ENCODE data around the gene SUPT6H. TPM values are rescaled to one million over a fixed set of nuclear protein-coding genes. Genes with fewer than 3 reads are reported as not detected.

SUPT6H gene
- total and polyA plus RNA-seq, 2 donors (not counting 1 experiment from before 2014, with no cell fraction given) = 34.7 to 61.6 TPM

DNA sequence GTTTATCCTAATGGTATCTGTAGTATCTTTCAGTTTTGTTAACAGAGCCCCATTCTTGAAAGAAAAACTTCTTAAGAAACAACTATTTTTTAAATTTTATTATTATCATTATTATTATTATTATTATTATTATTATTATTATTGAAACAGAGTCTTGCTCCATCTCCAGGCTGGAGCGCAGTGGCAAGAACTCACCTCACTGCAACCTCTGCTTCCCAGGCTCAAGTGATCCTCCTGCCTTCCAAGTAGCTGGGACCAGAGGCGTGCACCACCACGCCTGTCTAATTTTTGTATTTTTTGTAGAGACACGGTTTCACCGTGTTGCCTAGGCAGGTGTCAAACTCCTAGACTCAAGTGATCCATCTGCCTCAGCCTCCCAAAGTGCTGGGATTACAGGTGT lies 23.4 kb downstream of the SUPT6H start:
- Histone ChIP-seq H3K36me3 (ENCODE audit: control insufficient read depth, insufficient read depth, low read length) (peaks cover 34% of the 10 kb centered on the region), H3K4me2 (ENCODE audit: extremely low read depth, insufficient read depth, low read length) (no peak overlapping the region), H3K79me2 (ENCODE audit: control insufficient read depth, insufficient read depth, low read length) (no peaks in the 10 kb centered on the region), H3K27me3 (ENCODE audit: control insufficient read depth, insufficient read depth, low read length) (no peaks in the 10 kb centered on the region), H3K9ac (ENCODE audit: insufficient read depth, low read length) (no peak overlapping the region), H2AFZ (ENCODE audit: low read length) (no peak overlapping the region), H3K4me1 (ENCODE audit: control insufficient read depth, extremely low read depth, insufficient read depth, low read length) (no peaks in the 10 kb centered on the region), H4K20me1 (ENCODE audit: control insufficient read depth, extremely low read depth, insufficient read depth, low read length) (no peaks in the 10 kb centered on the region), H3K27ac (ENCODE audit: insufficient read depth, low read length) (no peak overlapping the region), H3K4me3 (replicated peaks in 1 of 4; ENCODE audit: control extremely low read depth in 1 of 4, insufficient read depth in 1 of 4, low read depth in 3 of 4, low read length in 4 of 4) (no peak overlapping the region), H3K9me3 (ENCODE audit: control insufficient read depth, insufficient read depth, low read depth, low read length) (no peaks in the 10 kb centered on the region)
- TF ChIP-seq EZH2 (IDR thresholded peaks at IDR 0.05; ENCODE audit: low read length, missing control alignments) = no peak
- TF ChIP-seq, protein P1, sequence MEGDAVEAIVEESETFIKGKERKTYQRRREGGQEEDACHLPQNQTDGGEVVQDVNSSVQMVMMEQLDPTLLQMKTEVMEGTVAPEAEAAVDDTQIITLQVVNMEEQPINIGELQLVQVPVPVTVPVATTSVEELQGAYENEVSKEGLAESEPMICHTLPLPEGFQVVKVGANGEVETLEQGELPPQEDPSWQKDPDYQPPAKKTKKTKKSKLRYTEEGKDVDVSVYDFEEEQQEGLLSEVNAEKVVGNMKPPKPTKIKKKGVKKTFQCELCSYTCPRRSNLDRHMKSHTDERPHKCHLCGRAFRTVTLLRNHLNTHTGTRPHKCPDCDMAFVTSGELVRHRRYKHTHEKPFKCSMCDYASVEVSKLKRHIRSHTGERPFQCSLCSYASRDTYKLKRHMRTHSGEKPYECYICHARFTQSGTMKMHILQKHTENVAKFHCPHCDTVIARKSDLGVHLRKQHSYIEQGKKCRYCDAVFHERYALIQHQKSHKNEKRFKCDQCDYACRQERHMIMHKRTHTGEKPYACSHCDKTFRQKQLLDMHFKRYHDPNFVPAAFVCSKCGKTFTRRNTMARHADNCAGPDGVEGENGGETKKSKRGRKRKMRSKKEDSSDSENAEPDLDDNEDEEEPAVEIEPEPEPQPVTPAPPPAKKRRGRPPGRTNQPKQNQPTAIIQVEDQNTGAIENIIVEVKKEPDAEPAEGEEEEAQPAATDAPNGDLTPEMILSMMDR (conservative IDR thresholded peaks at IDR 0.05 in 1 of 2, IDR thresholded peaks at IDR 0.05 in 1 of 2; ENCODE audit: low read depth in 1 of 2, low read length in 2 of 2) = no peak
- no peak for DNase-seq (ENCODE audit: low read depth in 2 of 2)

DNA sequence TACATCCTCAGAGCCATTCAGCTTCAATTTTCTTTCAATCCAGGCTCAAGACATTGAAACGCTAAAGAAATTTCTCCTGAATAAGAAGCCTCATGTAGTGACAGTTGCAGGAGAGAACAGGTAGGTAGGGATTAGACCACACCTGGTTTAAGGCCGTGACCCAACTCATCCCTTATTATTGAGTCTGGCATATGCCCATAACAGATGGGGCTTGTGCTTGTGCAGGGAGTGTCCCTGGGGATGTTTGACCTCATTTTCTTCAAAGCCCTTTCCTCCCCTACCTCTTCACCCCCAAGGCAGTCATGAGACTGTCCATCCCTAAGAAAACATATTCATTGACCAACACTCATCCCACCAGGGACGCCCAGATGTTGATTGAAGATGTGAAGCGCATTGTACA lies 24.3 kb downstream of the SUPT6H start:
- Histone ChIP-seq H4K20me1 (ENCODE audit: control insufficient read depth, extremely low read depth, insufficient read depth, low read length) (no peaks in the 10 kb centered on the region), H3K4me2 (ENCODE audit: extremely low read depth, insufficient read depth, low read length) (no peak overlapping the region), H3K27ac (ENCODE audit: insufficient read depth, low read length) (no peak overlapping the region), H3K4me1 (ENCODE audit: control insufficient read depth, extremely low read depth, insufficient read depth, low read length) (no peaks in the 10 kb centered on the region), H3K4me3 (replicated peaks in 1 of 4; ENCODE audit: control extremely low read depth in 1 of 4, insufficient read depth in 1 of 4, low read depth in 3 of 4, low read length in 4 of 4) (no peak overlapping the region), H3K79me2 (ENCODE audit: control insufficient read depth, insufficient read depth, low read length) (no peaks in the 10 kb centered on the region), H3K9me3 (ENCODE audit: control insufficient read depth, insufficient read depth, low read depth, low read length) (no peaks in the 10 kb centered on the region), H3K9ac (ENCODE audit: insufficient read depth, low read length) (no peak overlapping the region), H3K27me3 (ENCODE audit: control insufficient read depth, insufficient read depth, low read length) (no peaks in the 10 kb centered on the region), H2AFZ (ENCODE audit: low read length) (no peak overlapping the region), H3K36me3 (ENCODE audit: control insufficient read depth, insufficient read depth, low read length) (peaks cover 32% of the 10 kb centered on the region)
- no peak for DNase-seq (ENCODE audit: low read depth in 2 of 2)
- TF ChIP-seq, protein P1 (conservative IDR thresholded peaks at IDR 0.05 in 1 of 2, IDR thresholded peaks at IDR 0.05 in 1 of 2; ENCODE audit: low read depth in 1 of 2, low read length in 2 of 2) = no peak
- TF ChIP-seq EZH2 (IDR thresholded peaks at IDR 0.05; ENCODE audit: low read length, missing control alignments) = no peak

DNA sequence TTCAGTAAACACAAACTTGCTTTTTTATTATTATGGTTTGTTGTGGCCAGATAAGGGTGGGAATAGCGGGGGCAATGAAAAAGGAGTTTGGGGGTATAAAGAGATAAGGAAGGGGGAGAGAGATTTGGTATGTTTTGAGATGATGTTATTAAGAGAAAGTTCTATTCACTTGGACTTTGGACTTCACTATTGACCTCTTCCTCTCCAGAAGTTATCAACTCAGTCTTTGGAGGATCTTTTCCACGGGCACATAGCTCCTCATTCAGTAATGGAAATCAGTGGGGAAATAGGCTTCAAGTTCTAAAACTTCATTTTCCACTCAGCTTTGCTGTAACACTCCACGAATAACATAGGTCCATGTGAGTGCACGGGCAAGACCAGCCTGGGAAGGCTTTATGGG lies 26.5 kb downstream of the SUPT6H start:
- Histone ChIP-seq H3K36me3 (ENCODE audit: control insufficient read depth, insufficient read depth, low read length) (peaks cover 24% of the 10 kb centered on the region), H3K79me2 (ENCODE audit: control insufficient read depth, insufficient read depth, low read length) (no peaks in the 10 kb centered on the region), H3K4me2 (ENCODE audit: extremely low read depth, insufficient read depth, low read length) (no peak overlapping the region), H3K27ac (ENCODE audit: insufficient read depth, low read length) (no peak overlapping the region), H3K9ac (ENCODE audit: insufficient read depth, low read length) (no peak overlapping the region), H3K4me3 (replicated peaks in 1 of 4; ENCODE audit: control extremely low read depth in 1 of 4, insufficient read depth in 1 of 4, low read depth in 3 of 4, low read length in 4 of 4) (no peak overlapping the region), H4K20me1 (ENCODE audit: control insufficient read depth, extremely low read depth, insufficient read depth, low read length) (no peaks in the 10 kb centered on the region), H3K27me3 (ENCODE audit: control insufficient read depth, insufficient read depth, low read length) (no peaks in the 10 kb centered on the region), H3K4me1 (ENCODE audit: control insufficient read depth, extremely low read depth, insufficient read depth, low read length) (no peaks in the 10 kb centered on the region), H2AFZ (ENCODE audit: low read length) (no peak overlapping the region), H3K9me3 (ENCODE audit: control insufficient read depth, insufficient read depth, low read depth, low read length) (no peaks in the 10 kb centered on the region)
- no peak for DNase-seq (ENCODE audit: low read depth in 2 of 2)
- TF ChIP-seq, protein P1 (conservative IDR thresholded peaks at IDR 0.05 in 1 of 2, IDR thresholded peaks at IDR 0.05 in 1 of 2; ENCODE audit: low read depth in 1 of 2, low read length in 2 of 2) = no peak
- no peak for TF ChIP-seq EZH2 (IDR thresholded peaks at IDR 0.05; ENCODE audit: low read length, missing control alignments)
